Activated T-helper 1 cell treated with anti-CD3 and anti-CD28 coated beads, Interleukin-2, amount 50 U/mL, for 16 hours (primary cell): ENCODE data around the gene TBC1D2.

Source experiments
- DNase-seq, 2 donors: peaks; one replicate each; pipeline ENCODE4 v3.0.0-alpha.2; 2020; ENCODE audit warnings: low read depth in 1 of 2, low spot score in 1 of 2

The TBC1D2 gene

DNA sequence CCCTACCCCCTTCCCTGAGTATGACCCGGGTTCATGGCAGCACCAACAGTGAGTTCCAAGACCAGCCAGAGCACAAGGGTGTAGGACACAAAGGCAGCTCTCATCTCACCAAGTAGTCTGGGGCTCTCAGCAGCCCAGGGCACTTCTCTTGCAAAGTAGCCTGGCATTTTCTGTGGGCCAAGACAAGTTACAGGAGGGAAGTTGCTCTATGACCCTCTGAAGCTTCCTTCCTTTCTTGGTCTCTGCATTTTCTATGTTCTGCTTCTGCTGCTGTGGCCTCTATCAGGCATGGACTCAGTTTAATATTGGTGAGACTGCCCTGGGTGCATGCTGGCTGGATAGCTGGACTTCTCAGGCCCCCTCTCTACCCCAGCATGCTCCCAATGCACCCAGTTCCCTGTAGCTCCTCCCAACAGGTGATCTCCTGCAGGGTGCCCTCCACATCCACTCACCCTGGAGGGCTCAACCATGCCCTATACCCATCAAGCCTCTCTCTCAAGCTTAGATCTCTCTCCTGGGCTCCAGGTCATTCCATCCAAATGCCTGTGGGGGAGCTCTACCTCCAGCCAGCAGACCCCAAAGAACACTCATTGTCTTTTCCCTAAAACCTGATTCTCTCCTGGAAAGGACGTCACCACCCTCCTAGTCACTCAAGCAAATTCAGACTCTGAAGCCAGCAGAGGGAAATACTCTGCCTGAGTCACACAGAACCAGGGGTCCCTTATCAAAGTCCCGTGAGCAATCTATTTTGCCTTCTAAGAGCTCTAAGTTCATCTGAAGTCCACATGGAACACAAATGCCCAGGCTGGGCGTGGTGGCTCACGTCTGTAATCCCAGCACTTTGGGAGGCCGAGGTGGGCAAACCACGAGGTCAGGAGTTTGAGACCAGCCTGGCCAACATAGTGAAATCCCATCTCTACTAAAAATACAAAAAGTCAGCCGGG, 13.8 kb downstream of the TBC1D2 start:
- DNase-seq: no peak

DNA sequence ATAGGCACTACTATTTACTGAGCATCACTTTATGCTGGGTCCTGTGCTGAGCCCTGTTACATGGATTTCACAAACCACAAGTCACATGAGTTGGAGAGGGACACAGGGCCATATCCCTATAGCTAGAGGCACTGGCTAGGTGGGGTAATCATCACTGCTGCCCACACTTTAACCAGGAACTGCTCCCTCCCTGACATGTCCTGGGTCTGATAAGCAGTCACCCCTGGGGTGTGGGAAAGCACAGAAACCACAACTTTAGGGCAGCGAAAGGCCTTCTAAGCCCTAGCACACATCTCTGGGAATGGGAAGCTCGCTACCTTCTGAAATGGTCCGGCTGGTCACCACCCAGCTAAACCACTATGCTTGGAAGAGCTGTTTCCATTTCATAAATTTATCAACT, 15.0 kb downstream of the TBC1D2 start:
- DNase-seq: no peak

DNA sequence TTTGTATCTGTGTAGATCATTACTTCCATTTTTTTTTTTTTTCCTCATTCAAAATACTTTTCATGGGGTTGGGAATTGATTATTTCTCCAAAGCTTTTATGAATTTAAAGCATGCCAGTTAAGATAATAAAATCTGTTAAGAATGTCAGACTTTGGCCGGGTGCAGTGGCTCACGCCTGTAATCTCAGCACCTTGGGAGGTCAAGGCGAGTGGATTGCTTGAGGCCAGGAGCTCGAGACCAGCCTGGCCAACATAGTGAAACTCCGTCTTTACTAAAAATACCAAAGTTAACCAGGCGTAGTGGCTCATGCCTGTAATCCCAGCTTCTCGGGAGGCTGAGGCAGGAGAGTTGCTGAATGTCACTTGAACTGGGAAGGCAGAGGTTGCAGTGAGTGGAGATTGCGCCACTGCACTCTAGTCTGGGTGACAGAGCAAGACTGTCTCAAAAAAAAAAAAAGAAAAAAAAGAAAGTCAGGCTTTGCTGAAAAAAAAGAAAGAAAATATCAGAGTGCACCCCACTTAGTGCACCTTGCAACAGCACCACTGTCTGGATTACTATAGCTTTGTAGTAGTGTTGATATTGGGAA, 18.5 kb downstream of the TBC1D2 start:
- no peak for DNase-seq

DNA sequence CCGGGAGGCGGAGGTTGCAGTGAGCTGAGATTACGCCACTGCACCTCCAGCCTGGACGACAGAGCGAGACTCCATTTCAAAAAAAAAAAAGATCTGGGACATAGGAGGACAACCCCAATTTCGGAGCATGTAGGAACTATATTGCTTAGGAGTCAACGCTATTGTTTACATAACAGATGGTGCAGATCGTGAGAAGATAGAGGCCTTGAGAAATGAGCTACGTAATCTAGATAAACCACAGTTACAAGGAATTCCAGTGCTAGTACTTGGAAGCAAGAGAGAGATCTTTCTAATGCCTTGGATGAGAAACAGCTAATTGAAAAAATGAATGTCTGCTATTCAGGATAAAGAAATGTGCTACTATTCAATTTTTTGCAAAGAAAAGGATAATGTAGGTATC, 20.3 kb downstream of the TBC1D2 start:
- no peak for DNase-seq

DNA sequence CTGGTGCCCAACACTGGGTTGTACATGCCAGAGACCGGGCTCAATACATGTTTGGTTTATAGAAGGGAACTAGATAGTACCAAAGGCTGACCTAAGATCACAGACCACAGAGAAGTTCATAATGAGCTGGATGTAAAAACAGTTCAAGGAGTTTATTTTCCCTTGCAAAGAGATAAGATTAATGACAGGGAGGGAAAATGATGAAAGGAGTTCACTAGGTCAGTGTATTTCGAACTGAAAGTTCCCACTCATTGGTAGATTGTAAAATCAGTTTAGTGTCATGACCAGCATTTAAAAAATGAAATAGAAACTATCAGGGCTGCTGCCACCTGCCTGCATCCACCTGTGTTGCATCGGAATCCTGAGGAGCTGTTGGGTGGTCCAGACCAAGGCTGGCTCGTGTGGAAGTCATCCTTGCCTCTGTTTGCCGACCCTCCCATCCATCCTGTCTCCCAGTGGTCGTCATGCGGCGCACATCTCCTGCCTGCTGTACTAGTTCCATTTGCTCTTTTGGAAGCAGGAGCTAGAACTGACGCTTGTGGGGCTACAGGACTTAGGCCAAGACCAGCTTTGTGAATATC, 21.1 kb downstream of the TBC1D2 start:
- DNase-seq: no peak

DNA sequence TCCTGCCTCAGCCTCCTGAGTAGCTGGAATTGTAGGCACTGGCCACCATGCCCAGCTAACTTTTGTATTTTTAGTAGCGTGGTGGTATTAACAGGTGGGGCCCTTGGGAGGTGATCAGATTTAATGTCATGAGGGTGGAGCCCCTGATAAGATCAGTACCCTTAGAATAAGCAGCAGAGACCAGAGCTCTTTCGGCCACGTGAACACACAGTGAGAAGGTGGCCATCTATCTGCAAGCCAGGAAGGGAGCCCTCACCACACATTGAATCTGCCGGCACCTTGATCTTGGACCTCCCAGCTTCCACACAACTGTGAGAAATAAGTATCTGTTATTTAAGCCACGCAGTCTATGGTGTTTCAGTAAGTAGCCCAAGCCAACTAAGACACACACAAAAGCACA, 22.5 kb downstream of the TBC1D2 start:
- no peak for DNase-seq

DNA sequence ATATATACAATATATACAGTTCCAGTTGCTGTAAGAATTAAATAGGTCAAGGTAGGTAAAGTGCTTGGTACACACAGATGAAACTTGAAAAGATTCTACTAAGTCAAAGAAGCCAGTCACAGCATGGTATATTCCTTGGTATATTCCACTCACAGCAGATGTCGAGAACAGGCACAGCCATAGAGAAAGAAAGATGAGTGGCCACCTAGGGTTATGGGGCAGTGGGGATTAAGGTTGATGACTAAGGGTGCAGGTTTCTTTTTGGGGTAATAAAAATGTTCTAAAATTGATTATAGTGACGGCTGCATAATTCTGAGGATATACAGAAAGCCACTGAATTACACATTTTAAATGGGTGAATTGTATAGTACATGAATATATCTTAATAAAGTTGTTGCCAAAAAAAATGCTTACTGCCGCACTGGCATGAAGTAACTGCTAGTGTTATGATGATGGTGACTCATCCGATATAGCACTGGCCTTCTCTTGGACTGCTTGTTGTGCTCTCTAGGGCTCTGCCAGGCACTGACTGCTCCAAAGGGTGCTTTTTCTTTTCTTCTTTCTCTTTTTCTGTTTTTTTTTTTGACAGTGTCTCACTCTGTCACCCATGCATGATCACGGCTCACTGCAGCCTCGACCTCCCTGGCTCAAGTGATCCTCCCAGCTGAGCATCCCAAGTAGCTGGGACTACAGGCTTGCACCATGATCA, 23.5 kb downstream of the TBC1D2 start:
- no peak for DNase-seq

DNA sequence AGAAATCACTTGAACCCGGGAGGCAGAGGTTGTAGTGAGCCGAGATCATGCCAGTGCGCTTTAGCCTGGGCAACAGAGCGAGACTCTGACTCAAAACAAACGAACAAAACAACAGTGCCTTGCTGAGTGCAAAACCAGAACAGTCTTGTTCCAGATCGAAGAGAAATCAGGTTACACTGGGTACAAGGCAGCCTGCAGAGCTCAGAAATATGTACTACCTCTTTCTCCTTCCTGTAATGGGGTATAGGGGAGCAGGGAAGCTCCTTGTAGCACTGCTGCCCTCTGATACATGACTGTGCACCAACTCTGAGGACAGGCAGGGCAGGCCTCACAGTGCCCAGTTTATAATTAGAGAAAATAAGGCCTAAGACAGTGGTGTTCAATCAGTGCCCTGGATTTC, 24.7 kb downstream of the TBC1D2 start:
- no peak for DNase-seq

DNA sequence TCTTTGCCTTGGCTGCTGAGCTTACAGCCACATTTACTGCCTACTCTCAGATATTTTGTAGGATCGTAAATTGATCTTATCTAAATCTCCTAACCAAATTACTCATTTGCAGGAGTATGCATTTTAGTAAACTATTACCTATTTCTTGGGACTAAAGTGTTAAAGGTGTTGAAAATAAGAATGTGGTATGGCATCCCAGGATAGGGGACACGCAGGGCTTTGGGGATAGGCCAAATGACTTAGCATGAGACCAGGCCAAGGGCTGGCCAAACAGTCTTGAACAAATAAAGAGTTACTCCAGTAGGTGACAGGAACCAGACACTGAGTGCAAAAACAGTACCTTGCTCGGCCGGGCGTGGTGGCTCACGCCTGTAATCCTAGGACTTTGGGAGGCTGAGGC, 25.1 kb downstream of the TBC1D2 start:
- no peak for DNase-seq

DNA sequence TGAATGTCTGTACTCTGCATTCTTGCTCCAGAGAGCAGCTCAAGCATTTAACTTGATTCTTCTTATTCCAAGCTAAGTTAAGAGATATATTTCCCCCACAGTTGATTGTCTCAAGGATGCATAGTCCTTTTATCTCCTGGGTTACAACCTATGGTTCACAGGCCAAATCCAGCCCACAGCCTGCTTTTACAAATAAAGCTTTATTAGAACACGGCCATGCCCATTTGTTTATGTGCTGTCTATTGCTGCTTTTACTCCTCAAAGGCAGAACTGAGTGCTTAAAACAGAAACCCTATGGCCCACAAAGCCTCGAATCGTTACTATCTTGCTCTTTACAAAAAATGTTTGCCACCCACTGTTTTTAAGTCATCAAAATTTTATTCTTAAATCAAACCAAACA, 25.8 kb downstream of the TBC1D2 start:
- no peak for DNase-seq

DNA sequence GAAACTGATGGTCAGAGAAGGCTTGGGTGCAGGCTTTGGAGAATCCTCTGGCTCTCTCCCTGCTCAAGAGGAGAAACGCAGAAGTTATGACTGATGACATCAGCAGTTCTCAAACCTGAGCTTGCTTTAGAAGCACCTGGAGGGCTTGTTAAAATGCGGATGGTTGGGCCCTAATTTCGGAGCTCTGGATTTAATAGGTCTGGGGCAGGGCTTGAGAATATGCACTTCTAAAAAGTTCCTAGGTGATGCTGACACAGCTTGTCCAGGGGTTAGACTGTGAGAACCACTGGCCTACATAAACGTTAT, 26.4 kb downstream of the TBC1D2 start:
- no peak for DNase-seq

DNA sequence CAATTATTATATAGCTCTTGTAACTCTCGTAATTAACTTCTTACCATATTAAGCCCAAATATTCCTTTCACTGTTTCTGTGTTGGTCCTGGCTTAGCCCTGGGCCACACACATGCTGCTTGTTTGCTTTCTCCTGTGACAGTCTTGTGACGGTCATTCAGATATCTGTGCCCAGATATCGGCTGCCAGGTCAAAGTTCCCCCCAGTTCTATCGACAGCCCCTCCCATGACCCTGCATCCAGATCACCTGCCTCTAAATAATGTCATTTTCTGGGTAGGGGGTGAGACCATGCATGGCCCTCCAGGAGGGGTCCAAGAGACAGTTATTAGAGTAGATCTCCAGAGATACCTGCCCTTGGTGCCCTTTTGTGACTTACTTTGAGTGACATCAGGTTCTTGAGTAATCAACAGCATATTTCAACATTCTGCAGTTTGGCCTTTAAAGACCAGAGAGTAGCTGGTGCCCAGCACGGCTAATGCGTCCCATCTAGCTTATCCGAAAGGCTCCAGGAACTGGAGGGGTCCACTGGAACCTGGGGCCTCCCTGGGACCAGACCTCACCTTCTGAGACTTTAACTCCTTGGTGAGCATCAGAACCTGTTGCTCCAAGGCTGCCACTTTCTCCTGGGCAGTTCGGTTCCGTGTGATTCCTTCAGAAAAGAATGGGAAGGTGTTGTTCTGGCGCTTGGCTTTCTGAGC, 26.9 kb downstream of the TBC1D2 start:
- DNase-seq: no peak

DNA sequence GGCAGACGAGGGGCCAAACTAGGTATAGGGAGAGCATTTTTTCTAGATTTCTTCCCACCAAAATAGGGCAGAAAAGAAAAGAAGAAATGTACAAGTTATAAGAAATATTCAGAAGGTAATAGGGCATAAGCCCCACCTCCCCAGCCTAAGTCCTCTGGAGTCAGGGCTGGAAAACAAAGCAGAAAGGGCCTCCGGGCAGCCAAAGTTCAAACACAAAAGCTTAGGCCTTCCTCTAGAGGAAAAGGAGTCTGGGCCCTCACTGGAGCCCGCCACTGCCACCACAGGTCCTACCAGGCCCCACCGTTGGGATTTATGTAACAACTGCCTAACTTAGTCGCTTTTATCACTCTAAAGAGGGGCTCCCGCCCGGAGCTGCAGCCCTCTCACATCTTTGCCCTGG, 27.6 kb downstream of the TBC1D2 start:
- no peak for DNase-seq

DNA sequence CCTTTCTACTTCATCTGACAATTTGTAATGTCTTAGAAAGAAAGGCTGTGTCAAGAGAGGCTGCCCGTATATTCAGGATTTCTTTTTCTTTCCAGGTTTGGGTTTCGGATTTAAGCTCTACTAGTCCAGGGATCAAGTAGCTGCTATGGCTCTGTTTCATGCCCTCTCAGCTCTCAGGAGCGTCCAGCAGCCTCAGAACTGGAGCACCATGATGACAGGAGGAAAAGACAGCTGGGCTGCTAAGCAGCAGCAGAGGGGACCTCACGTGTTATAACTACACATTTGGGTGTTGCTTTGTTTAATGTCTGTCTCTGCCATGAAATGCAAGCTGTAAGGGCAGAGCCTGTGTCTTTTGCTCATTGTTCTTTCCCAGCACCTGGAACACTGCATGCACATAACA, 28.5 kb downstream of the TBC1D2 start:
- DNase-seq: no peak

DNA sequence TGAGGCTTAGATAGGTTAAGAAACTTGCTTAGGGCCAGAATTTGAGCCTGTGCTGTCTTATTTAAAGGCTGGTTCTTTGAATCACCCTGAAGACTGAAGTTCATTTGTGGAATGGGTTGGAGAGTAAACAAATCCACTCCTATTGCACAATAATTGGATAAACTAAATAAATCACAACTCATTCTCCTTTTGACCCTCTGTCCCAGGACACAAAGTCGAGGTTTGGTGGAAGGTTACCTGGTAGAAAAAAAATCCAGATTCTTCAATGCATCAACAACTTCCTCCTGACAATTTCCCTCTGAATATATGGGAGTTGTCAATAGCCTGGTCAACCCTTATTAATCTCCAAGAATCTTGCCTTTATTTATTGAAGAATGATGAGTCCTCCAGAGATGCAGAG, 28.9 kb downstream of the TBC1D2 start:
- no peak for DNase-seq

DNA sequence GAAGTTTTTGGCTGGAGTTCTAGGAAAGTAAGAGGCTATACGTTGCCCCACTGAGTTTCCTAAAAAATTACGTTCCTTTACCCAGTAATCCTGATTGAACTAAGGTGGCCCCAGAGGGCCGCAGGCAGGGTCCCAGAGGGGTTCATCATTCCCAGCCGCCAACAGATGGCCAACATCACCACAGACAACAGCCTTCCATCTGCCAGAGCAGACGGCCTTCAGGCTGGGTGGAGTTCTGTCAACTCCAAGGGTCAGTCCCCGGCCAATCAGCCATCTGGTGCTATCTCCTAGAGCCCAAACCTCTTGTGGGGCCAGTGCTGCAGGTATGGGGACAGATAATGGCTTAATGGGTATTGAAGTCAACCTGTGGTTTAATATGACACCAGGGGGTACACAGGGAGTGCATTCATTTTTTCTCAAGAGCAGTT, 30.4 kb downstream of the TBC1D2 start:
- DNase-seq: no peak

DNA sequence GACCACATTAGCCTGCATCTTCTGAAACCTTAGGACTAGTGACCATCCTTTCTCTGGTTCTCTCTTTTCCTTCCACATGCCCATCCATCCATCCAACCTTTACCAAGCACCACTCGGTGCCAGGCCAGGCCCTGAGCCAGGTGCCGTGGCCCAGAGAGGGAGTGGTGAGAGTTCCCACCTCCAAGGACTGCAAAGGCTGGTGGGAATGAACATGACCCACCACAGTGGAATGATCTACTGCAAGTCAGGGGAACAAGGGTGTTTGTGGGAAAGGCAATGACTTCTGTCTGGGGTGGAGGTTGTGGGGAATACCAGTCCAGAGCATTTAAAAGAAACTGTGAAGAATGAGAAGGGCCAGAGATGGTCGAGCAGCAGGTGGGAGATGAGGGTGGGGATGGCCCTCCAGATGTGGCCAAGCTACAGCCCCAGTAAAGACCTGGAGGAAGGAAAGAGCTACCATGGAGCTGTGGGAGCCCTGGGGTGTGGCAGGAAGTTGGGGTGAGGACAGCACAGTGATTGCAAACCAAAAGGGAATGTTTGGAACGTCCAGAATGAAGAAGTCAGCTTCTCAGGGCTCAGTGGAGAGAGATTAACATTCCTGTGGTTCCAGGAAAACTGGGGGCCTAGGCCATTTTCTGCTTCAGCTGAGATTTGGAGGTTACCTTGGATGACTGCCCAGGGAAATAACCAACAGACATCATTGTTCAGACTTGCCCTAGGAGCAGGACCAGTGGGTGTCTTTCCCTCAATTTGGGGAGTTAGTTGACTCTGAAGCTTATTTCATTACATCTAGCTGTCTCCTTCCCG, 32.4 kb downstream of the TBC1D2 start:
- DNase-seq: no peak

DNA sequence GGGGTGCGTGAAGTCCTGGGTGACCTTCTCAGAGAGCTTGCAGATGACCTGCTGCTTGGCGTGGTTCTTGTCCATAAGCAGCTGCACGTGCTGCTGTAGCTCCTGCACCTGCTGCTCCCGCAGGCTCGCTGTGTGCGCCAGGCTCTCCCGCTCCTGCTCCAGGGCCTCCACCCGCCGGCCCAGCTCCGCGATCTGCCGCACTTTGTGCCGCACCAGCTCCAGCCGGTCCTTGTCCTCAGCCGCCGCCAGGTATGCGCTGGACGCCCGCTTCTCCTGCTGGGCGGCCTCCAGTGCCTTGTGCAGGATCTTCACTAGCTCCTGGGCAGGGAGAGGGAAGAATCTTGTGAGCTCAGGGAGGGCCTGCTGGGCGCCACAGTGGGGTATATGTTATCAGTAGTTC, 34.5 kb downstream of the TBC1D2 start:
- DNase-seq: no peak

DNA sequence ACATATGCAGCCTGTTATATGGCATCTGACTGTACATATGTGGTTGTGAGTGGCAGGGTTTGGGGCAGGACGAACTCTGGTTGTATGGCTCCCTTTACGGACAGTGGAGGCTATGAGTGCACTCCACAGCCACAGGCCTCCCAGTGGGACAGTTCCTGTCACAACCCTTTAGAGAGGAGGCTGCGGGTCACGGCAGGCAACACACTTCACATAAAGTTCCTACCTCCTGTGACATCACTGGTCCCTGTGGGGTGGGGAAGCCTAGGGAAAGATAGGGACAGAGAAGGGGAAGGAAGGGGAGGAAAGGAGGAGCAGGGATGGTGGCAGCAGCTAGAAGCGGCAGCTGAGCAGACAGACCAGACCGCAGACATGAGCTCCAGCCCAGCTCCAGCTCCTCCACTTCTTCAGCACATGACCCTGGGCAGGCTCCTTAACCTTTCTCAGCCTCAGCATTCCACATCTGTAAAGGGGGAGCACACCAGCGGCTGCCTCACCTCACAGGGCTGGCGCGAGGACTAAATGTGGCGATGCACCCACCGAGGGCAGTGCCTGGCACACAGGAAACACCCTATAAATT, 35.6 kb downstream of the TBC1D2 start:
- no peak for DNase-seq

DNA sequence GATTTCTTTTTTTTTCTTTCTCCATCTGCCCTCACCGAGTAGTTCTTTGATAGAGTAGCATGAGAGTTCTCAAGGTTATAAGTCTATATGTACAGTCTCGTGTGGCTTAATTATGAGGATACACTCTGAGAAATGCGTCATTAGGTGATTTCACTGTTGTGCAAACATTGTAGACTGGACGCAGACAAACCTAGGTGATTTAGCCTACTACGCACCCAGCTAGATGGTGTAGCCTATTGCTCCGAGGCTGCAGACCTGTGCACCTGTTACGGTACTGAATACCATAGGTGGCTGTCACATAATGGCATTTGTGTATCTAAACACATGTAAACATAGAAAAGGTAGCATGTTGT, 36.1 kb downstream of the TBC1D2 start:
- no peak for DNase-seq
